ENCODE measurements around the gene PFN4. TPM values are rescaled to one million over a fixed set of nuclear protein-coding genes. Genes with fewer than 3 reads are reported as not detected.

The PFN4 gene
- total and polyA plus RNA-seq, 3 donors from 2014 or later: 39.8 to 248 (median 62.8) TPM

DNA sequence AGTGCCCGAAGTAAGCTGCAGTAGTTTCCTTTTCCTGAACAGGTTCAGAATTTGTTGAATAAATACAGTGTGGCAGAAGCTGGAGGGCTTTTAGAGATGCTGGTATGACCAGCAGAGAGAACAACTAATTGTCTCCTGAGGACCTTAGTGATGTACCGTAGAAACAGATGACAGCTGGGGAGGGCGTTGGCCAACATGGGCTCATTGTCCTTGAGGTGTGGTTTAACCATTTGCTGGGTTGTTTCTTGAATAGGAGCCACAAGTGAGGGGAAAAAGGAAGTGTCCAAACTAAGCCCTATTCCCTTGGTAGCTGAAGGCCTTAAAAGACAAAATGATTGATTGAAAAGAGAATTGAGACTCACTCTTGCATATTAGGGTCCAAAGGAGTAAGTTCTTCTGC, 40.1 kb upstream of the PFN4 start:
- 58 to 59% methylated on average over 3 of the region's 3 CpGs for WGBS, 2 donors
- TF ChIP-seq, protein P1, sequence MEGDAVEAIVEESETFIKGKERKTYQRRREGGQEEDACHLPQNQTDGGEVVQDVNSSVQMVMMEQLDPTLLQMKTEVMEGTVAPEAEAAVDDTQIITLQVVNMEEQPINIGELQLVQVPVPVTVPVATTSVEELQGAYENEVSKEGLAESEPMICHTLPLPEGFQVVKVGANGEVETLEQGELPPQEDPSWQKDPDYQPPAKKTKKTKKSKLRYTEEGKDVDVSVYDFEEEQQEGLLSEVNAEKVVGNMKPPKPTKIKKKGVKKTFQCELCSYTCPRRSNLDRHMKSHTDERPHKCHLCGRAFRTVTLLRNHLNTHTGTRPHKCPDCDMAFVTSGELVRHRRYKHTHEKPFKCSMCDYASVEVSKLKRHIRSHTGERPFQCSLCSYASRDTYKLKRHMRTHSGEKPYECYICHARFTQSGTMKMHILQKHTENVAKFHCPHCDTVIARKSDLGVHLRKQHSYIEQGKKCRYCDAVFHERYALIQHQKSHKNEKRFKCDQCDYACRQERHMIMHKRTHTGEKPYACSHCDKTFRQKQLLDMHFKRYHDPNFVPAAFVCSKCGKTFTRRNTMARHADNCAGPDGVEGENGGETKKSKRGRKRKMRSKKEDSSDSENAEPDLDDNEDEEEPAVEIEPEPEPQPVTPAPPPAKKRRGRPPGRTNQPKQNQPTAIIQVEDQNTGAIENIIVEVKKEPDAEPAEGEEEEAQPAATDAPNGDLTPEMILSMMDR (IDR thresholded peaks at IDR 0.05): no peak
- TF ChIP-seq POLR2A (IDR thresholded peaks at IDR 0.05): no peak
- Histone ChIP-seq H3K36me3 (ENCODE audit: low read depth, missing control alignments) (no peaks in the 10 kb centered on the region), H3K9me3 (no peaks in the 10 kb centered on the region), H3K4me1 (no peaks in the 10 kb centered on the region), H3K27ac (no peak overlapping the region), H3K4me3 (no peak overlapping the region), H3K27me3 (no peaks in the 10 kb centered on the region)
- intact Hi-C loops (cut with DNase I; ENCODE audit: low total_unique reads): no loop called here
- no peak for DNase-seq

DNA sequence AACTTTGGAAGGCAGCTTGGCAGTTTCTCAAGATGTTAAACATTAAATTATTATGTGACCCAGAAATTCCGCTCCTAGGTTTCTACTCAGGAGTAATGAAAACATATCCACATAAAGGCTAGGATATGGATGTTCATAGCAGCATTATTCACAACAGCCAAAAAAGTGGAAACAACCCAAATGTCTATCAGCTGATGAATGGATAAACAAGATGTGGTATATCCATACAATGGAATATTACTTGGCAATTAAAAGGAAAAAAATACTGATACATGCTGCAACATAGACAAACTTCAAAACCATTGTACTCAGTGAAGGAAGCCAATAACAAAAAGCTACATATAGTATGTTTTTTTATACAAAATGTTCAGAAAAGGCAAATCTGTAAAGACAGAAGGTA, 39.4 kb upstream of the PFN4 start:
- DNase-seq: no peak
- intact Hi-C loops (cut with DNase I; ENCODE audit: low total_unique reads): no loop called here
- Histone ChIP-seq H3K27ac (no peak overlapping the region), H3K4me1 (no peaks in the 10 kb centered on the region), H3K4me3 (no peak overlapping the region), H3K36me3 (ENCODE audit: low read depth, missing control alignments) (no peaks in the 10 kb centered on the region), H3K27me3 (no peaks in the 10 kb centered on the region), H3K9me3 (no peaks in the 10 kb centered on the region)
- 95 to 100% methylated on average over 1 of the region's 1 CpG for WGBS, 2 donors
- TF ChIP-seq, protein P1 (IDR thresholded peaks at IDR 0.05): no peak
- TF ChIP-seq POLR2A (IDR thresholded peaks at IDR 0.05): no peak

DNA sequence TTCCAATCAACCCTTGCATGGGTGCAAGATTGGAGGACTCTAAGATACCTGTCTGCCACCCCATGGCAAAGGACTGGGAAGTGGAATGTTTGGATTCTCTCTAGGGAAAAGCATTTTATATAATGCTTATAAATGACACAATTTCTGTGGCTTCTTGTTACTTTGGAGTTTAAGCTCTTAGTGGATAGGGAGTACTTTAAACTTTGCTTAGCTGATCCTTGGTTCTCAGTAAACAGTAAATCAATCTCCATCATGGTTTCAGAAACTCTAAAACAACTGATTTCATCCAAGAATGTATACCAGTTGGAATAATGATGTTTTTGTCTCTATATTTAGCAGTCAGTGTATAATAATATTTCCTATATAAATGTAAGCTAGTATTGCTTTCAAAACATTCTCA, 37.6 kb upstream of the PFN4 start:
- DNase-seq: no peak
- Histone ChIP-seq H3K4me1 (no peaks in the 10 kb centered on the region), H3K36me3 (ENCODE audit: low read depth, missing control alignments) (no peaks in the 10 kb centered on the region), H3K27me3 (no peaks in the 10 kb centered on the region), H3K4me3 (no peak overlapping the region), H3K9me3 (no peaks in the 10 kb centered on the region), H3K27ac (no peak overlapping the region)
- intact Hi-C loops (cut with DNase I; ENCODE audit: low total_unique reads): no loop called here
- TF ChIP-seq, protein P1 (IDR thresholded peaks at IDR 0.05): no peak
- TF ChIP-seq POLR2A (IDR thresholded peaks at IDR 0.05): no peak

DNA sequence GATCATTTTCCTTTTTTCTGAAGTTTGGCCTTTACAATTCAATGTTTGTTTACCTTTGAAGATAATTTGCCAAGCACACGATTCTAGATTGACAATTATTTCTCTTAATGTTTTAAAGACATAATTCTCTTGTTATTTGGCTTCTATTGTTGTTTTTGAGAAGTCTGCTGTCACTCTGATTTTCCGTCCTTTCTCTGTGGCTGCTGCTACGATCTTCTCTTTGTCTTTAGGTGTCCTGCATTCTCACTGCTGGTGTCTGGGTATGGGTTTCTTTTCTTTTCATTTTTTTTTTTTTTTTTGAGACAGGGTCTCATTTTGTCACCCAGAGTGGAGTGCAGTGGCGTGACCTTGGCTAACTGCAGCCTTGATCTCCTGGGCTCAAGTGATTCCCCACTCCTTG, 36.6 kb upstream of the PFN4 start:
- 90 to 97% methylated on average over 4 of the region's 4 CpGs for WGBS, 2 donors
- intact Hi-C loops (cut with DNase I; ENCODE audit: low total_unique reads): no loop called here
- no peak overlapping the region for H3K27ac ChIP-seq

DNA sequence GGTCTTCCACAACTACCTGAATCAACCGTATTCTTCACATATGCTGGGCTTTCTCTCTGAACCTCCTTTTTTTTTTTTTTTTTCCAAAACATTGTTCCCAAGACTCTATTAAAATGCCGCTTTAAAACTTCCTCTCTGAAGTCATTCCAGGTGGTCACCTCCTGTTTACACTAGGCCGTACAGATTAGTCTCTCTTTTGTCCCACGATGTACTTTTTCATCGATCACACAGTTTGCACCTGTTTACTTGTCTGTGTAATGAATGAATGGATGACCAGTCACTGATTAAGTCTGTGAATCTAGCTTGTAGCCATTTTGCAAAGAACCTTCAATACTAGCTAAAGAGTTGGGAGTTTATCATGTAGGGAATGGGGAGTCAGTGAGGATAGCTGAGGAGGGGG, 35.0 kb upstream of the PFN4 start:
- whole genome bisulfite sequencing, 2 donors: 94% methylated on average over 5 of the region's 5 CpGs
- intact Hi-C loops (cut with DNase I; ENCODE audit: low total_unique reads): no loop called here

More for the DNA sequence above, 36.6 kb upstream of the PFN4 start:
- H3K4me1 ChIP-seq: no peaks in the 10 kb centered on the region
- H3K9me3 ChIP-seq: no peaks in the 10 kb centered on the region
- no peak for DNase-seq
- H3K4me3 ChIP-seq: no peak overlapping the region
- no peaks in the 10 kb centered on the region for H3K36me3 ChIP-seq (ENCODE audit: low read depth, missing control alignments)
- no peaks in the 10 kb centered on the region for H3K27me3 ChIP-seq
- TF ChIP-seq, protein P1 (IDR thresholded peaks at IDR 0.05): no peak
- no peak for TF ChIP-seq POLR2A (IDR thresholded peaks at IDR 0.05)

More for the DNA sequence above, 35.0 kb upstream of the PFN4 start:
- Histone ChIP-seq H3K27me3 (no peaks in the 10 kb centered on the region), H3K9me3 (no peaks in the 10 kb centered on the region), H3K4me1 (no peaks in the 10 kb centered on the region), H3K36me3 (ENCODE audit: low read depth, missing control alignments) (no peaks in the 10 kb centered on the region), H3K27ac (no peak overlapping the region), H3K4me3 (no peak overlapping the region)
- DNase-seq: no peak
- TF ChIP-seq POLR2A (IDR thresholded peaks at IDR 0.05): no peak
- TF ChIP-seq, protein P1 (IDR thresholded peaks at IDR 0.05): no peak
